CD4-positive, alpha-beta T cell treated with Interleukin-4 for 1 hour (primary cell): ENCODE data around the gene C6orf47.
"Not testable (repeated sequence)": the region's sequence is repeated elsewhere in the genome, so short reads cannot be mapped to it uniquely, and the experiment has no call there.

Experiments
- DNase-seq, 2 donors: peaks; one replicate each; pipeline ENCODE4 v3.0.0-alpha.2; 2020 to 2022

C6orf47 gene, protein sequence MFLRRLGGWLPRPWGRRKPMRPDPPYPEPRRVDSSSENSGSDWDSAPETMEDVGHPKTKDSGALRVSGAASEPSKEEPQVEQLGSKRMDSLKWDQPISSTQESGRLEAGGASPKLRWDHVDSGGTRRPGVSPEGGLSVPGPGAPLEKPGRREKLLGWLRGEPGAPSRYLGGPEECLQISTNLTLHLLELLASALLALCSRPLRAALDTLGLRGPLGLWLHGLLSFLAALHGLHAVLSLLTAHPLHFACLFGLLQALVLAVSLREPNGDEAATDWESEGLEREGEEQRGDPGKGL

DNA sequence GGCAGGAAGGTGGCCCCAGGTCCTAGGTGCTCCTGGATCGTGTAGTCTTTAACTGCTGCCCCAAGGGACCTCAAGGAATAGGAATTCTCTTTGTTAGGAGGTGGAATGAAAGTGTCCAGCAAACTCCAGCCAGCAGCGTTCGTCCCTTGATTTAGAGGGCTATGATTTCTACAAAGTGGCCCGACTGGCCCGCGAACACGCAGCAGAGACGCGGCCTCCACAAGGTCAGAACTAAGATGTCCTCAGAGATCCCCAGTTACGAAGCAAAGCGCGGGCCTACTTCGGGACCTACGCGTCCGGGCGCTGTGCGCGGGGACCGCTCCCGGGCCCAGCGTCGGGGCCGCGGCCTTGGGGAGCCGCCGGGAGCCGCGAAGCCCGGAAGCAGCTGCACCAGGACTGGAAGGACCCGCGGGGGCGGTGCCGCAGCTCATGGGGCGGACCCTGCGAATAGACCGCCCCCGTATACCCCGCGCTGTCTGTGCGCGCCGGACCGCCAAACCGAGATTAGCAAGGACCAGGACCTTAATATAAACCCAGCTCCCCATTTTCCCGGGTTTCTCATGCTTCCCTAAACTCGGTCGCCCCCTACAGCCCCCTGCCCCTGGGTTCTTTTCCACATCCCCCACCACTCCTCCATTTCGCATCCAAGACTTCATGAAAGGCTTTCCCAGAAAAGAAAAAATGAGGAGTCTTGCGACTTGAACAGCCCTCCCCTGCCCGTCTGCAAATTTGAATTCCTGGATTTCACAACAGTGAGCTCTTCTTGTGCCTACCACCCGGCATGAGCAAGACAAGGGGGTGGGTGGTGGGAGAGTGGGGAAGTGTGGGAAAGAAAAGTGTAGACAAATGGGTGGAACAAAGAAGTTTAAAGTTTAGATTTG lies at the start of gene C6orf47:
Gene C6orf47 (minus strand): TSS at position 398 of the 881 bp plus-strand sequence. CDS start 831 bp downstream, outside the sequence.
- peak; percentile 76 for DNase-seq

DNA sequence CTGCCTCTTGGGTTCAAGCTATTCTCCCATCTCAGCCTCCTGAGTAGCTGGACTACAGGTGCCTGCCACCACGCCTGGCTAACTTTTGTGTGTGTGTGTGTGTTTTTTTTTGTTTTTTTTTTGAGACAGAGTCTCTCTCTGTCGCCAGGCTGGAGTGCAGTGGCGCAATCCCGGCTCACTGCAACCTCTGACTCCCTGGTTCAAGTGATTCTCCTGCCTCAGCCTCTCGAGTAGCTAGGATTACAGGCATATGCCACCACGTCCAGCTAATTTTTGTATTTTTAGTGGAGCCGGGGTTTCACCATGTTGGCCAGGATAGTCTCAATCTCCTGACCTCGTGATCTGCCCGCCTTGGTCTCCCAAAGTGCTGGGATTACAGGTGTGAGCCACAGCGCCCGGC lies 48.6 kb upstream of the C6orf47 start:
- not testable (repeated sequence) for DNase-seq

DNA sequence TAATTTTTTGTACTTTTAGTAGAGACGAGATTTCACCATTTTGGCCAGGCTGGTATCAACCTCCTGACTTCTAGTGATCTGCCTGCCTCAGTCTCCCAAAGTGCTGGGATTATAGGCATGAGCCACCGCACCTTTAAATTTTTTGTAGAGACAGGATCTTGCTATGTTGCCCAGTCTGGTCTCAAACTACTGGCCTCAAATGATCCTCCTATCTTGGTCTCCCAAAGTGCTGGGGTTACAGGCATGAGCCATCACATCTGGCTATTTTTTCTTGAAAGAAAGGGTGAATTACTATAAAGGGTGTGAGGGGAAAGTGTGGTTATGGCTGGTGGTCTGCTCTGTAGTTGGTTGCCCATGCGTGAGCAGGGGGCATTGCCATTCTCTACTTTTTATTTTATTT lies 47.6 kb upstream of the C6orf47 start:
- DNase-seq, result no peak

DNA sequence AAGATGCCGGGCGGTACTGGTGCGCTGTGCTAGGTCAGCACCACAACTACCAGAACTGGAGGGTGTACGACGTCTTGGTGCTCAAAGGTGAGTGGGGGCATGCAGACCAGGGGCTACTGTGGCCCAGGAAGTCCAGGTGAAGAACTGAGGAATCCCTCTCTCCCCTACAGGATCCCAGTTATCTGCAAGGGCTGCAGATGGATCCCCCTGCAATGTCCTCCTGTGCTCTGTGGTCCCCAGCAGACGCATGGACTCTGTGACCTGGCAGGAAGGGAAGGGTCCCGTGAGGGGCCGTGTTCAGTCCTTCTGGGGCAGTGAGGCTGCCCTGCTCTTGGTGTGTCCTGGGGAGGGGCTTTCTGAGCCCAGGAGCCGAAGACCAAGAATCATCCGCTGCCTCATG lies 47.1 kb upstream of the C6orf47 start:
- no peak for DNase-seq

DNA sequence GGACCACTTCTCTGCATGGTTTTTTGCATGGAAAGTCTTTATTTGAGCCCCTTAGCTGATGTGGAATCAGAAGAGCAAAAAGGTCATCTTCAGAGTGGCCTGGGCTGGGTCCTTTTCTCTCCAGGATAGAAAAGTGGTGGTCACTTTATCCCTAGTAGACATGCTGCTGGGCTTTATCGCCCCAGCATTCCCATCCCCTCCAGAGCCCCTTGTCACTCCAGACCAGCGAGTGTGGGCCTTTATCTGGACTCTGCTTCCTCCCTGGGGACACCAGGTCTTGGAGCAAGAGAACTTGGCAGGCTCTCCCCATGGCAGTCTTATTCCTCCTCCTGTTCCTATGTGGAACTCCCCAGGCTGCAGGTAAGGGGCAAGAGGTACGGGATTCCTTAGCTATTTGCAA lies 46.0 kb upstream of the C6orf47 start, which contains the start of gene LY6G6F:
Gene LY6G6F (plus strand): TSS at position 268 of the 400 bp plus-strand sequence. CDS start 41 bp downstream, at position 309.
- no peak for DNase-seq

DNA sequence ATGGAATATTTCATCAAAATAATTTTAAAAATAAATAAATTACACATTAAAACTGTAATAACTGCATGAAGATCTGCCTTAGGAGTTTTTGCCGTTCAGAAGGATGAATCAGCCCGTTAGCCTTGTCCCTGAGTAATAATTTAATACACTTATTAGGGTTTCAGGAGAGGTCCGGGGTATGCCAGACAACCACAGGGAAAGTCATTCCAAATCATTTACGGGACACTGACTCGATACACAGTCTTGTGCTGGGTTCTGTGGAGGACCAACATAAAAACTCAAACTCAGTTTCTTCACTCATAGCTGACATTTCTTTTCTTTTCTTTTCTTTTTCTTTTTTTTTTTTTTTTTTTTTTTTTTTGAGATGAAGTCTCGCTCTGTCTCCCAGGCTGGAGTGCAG lies 45.4 kb upstream of the C6orf47 start:
- no peak for DNase-seq

DNA sequence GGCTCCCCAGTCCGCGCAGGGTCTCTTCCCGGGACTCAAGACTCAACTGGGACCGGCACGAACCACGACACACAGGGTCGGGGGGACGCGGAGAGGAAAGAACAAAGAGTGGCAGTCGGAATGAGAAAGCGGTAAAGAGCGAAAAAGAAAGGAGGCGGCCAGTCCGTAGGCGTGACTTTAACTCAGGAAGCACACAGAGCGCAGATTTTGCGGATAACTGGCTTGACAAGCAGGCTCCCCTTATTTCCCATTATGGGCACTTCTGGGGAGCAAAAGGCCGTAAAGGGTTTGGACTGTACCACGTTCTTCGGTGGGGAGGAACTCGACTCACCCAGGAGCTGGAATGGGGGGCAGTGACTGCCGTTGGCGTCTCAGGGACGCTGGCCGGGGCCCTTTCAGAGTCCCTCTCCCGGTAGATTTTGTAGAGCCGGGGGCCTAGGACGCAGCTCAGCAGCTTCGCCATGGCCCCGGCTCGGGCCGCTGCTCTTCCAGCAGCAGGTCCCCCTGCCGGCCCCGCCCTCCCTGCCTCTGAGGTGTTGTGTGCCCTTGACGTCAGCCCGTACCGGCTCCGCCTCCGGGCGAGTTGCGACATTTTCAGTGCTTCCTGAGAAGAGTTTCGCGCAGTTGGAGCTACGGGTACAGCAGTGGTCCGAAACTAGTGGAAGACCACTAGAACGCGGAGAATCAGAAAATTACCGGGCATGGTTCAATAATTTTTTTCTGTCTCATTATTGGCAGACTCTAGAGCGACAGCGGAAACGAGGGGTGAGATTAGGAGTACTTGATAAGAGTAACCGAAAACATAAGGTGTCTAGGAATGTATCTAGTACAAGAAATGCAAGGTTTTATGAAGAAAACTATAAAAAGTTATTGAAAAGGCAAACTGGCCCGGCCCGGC lies 42.5 kb upstream of the C6orf47 start, which contains the start of gene ABHD16A:
Gene ABHD16A (minus strand): TSS at position 506 of the 898 bp plus-strand sequence. CDS start 43 bp downstream, at position 463.
- DNase-seq, result peak; percentile 98 to 99

DNA sequence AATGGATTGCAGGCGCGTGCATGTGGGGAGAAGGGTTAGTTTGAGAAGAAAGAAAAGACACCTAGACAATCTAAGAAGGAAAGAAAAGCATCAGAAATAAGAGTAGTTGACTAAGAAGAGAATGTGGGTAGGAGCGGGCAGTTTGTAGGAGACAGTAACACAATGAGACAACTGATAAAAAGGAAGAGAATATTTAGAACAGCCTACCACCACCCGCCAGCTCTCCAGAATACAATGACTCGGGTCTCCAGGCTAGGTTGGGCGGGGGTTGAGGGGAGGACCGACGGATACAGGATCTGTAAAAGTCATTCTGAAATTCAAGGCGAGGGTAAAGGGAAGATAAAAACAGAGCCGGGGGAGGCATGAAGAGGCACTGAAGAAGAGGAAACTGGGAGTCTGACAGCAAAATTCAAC lies 41.8 kb upstream of the C6orf47 start:
- DNase-seq, result no peak

DNA sequence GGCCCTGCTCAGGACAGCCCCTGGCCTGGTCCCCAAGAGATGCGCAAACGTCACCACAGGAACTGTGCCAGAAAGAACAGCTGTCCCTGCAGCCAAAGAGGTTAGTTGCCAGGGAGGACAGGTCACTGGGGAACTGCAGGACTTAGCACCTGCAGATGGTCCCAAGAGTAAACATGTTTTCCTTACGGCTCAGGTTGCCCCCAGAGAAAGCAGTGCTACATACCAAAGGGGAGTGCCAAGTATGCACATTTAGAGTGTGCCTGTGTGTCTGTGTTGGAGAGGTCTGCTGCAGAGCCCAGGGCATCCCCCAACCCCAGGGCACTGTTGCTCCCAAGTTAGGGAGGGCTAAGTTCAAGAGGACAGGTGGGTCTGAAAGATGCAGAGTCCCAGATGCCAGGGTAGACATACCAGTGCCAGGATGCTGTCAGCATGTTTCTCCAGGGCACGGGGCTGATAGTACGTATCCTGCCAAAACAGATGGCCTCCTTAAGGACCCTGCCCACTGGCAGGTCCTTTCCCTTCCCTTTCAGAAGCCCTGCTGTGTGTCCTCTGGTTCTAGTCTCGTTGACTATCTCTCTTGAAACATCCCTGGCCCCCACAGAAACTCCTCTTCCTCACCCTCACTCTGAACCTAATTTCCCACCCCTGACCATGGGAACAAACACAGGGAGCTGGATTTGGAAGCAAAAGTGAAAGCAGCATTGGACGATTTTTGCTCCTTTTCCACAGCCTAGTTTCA lies 41.3 kb upstream of the C6orf47 start:
- DNase-seq, result peak in 1 of 2 donors; percentile 14

DNA sequence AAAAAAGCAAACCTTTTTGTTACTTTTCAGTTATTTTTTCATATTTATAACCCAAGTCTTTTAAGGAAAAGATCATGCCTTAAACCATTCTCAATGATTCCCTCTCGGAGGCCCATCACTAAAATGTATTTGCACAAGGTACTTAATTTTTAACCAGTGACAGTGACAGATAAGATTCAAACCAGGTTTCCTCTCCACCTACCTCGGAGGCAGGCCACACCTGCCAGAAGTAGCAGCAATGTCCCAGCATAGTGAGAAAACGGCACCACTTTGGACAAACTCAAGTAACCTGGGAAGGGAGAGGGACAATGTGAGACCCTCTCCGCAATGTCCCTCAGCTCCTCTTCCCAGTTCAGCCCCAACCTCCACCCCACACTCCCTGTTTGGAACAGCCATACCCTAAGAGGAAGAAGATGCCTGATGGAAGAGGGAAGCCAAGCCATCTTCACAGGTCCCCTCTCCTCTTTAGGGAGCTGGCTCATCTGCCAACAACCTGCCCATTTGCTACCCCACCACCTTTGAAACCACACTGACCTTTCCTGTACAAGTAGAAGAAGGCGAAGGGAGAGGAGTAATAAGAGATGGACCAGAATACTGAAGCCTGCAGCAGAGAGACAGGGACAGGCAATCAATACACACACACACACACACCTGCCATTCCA lies 40.3 kb upstream of the C6orf47 start:
- DNase-seq, result no peak

DNA sequence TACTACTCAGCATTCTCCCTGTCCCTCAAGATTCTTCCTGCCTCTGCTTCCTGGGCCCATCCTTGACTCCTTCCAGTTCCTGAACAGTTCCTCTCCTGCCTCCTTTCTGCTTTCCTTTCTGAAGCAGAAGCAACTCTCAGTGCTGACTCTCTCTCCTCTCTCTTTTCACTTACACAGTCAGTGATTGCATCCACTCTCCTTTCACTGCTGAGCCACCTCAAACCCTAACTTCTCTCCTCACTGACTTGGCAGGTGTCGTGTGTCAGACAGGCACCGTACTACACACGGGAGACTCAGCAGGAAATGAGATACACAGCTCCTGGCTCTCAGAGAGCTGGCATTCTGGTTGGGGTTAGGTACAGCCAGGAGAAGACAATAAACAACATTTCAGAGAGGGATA lies 37.0 kb upstream of the C6orf47 start:
- no peak for DNase-seq

DNA sequence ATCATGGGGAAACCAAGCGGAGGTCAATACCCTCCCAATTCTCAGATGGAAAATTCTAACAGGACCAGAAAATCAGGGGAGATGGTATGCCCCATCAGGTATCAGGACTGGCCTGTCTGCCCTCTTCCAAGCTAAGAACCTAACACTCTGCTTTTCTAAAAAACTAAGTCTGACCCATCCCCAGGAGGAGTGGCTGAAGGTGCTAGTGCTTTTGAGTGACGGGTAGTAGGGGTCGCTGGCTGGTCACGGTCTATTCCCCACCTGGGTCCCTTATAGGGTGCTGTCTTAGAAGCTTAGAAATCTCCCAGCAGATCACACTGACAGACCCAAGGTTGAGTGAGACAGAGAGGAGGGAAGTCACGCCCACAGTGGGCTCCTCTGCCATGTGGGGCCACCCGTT lies 33.0 kb upstream of the C6orf47 start:
- DNase-seq, result no peak

DNA sequence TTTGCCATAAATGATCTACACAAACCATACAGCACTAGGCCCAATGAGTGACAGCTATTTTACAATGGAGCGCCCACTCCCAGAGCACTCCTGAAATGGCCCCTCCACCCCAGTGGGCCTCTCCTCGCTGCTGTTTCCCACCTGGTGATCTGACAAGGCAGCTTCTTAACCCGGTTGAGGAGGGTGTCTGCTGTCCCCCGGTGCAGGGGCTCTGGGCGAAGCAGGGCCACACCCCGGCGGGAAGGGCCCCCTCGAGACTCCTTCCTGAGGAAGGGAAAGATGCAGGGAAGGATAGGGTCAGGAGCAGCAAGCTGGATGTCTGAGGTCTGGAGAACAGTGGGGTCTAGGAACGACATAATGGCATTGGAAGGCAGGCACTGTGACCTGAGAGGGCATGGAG lies 32.3 kb upstream of the C6orf47 start:
- no peak for DNase-seq

DNA sequence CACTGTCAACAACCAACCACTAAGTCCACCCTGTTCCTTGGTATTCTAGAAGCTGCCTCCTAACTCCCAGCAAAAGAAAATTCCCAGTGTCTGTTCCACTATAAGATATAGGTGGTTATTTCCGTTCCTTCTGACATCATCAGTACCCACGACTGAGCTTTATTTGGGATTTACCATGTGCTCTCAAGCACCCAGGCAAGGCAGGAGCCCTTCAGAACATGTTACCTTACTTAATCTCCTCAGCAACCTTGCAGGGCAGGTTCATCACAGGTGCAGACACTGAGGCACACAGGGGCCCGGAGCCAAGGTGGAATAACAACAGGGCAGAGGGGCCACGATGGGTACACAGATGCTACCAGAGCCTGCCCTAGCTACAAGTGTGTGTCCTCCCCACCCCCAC lies 31.8 kb upstream of the C6orf47 start:
- no peak for DNase-seq

DNA sequence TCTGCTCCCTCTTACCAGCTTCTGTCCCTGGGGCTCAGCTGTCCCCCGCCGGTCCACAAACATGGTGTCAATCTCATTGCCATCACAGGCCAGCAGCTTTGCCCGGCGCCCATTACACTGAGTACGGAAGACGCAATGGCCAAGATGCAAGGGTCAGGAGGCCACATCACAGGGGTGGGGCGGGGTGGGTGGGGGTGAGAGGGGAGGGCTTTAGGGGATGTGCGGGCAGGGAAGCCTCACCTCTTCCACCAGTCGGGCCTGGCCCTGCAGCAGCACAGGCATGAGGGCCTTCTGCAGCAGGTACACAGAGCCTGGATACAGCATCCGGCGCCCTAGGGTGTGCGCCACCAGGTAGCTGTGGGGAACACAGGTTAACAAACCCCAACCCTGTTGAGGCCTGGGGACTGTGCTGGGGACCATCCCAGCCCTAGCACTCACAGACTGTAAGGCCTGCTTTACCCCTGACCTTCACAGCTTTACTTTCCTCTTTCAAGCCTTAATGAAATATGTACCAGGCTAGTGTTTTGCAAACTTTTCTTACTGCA lies 31.1 kb upstream of the C6orf47 start:
- no peak for DNase-seq

DNA sequence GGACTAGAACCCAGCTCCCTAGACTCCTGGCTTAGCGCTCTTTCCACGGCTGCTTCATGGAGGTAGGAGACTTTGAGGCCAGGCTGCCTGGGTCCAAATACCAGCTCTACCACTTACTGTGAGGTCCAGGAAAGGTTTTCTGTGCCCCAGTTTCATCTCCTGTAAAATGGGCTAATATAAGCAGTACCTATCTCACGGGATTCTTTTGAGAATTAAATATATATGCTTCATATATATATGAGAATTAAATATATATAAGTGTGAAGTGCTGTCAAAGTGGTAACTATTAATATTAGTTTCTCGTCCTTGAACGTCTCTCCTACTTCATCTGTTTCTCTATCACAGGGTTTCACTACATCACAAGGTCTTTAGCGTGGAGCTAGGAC lies 30.5 kb upstream of the C6orf47 start:
- no peak for DNase-seq

DNA sequence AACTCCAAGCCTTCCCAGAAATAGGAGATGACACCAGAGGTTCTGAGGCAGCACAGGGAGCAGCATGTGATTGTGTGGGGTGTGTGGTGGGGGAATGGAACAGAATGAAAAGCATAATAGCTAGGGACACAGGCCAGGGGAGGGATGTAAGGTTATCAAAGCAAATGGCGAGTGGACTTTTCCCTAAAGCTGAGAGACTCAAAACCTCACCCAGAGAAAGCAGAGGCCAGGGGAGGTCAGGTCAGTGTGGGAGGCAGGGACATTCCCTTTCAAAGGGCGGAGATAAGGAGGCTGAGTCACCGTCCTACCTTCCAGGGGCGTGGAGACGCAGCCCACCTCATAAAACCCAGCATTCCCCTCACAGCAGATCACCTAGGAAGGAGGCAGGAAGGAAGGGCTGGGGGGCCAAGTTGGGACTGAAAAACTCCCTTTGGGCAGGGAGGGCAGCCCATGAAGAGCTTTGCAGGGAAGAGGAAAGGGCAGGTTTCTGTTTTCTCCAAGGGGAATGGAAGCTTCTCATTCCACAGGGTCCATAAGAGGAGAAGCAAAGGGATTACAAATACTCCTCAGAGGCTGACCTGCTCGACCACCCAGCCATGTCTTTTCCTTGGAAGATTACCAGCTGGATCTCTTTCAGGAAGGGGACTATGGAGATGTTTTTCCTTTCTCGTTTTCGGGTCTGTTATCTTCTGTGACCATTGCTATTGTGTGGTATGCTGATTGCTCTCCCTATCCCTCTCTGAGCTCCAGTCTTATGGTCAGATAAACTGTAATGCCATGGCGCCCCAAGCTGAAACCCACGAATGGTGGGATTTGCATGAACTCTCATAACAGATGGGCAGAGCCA lies 29.9 kb upstream of the C6orf47 start:
- DNase-seq, result no peak

DNA sequence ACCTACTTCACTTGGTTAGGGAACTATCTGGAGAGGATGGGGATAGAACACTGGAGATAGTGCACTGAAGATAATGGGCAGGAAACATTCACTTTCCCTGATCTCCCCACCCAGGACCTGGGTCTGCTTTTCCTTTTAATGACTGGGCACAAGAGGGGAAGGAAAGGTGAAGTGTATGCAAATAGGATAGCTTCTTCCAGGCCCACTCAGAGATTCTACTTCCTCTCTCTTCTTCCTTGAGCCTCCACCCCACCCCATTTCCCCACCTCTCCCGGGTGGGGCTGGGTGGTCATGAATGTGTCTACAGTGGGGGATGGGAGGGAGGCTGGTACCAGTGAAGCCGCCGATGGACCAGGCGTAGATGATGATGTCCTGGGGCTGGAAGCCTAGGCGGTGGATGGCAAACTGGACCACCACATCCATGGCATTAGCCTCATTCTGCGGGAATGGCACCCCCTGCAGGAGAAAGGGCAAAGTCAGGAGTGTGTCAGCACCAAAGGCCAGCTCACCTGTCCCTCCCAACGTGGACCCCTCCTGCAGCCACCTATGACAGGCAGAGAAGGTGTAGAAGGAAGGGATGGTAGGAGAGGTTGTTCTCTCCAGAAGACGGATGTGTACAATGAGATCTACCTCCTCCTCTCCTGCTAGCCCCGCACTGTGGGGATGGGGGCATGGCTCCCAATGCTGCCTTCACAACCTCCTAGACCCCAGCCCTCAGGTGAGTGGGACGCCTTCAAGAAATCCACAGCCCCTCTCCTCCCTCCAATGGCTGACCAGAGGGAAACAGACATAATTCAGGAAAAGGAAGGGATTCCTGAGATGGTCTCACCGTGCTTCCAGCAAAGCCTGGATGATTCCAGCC lies 28.9 kb upstream of the C6orf47 start:
- DNase-seq, result no peak
